HG03342 (cell line): ENCODE data around the gene NHSL1.

ENCODE experiments used
- ATAC-seq: cut with Tn5 transposase; IDR thresholded peaks from one replicate; pipeline ENCODE4 v1.9.1; 2021; ENCODE audit warnings: mild to moderate bottlenecking, moderate library complexity; ENCODE audit not compliant: unreplicated experiment

NHSL1 gene

DNA sequence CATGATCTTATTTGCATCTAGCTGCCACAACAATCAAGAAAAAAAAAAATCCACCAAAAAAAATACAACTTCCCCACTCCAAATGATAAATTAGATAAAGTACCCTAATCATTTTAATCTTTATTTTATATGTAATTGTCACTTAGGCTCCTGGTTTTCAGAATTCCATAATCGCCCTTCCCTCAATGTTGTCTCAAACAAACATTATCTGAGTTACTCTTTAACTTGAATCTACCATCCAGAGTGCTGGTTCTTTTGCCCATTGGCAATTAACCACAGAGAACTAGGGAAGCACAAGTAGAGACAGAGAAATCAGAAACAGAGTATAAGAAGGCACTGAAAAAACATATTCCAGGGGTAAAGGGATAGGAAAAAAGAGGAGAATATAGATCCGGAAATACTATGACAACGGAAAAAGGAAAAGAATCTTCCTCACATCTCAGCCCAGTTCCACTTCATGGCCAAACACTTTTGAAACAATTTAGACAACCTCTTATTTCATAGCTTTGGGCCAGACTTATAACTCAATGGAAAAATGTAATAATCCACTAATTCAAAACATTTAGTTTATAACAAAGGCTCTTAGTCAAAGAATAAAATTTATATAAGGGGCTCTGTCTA, 861 bp upstream of the NHSL1 start:
- ATAC-seq: no peak

DNA sequence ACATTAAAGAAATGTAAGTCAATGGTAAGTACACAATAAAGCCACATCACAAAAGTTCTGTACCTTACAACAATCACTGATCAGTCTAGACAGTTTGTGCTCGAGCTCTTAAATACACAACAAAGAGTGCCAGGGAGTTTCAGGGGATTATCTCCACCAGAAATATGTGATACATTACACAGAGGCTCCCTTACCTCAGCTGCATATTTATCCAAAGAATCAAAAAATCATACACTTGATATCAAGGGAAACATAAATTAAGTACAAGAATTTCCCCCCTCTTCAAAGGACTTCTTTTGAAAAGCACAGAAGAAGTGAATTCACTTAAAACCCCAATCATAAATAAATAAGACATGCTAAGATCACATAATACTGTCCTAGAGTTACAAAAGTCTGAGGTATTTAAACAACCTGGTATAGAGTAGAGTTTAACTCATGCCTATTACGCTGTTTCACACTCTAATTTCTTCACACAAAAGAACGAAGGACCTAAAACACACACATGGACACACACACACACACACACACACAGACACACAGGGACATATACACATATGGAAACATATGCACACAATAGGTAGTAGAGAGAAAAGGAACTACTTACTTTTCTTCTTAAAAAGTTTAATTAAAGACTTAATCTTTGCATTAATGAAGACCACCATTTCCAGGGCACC, 528 bp downstream of the NHSL1 start:
- no peak for ATAC-seq

GRCh38 chr6:138497286-138497685, 2.0 kb downstream of the NHSL1 start:
- no peak for ATAC-seq

DNA sequence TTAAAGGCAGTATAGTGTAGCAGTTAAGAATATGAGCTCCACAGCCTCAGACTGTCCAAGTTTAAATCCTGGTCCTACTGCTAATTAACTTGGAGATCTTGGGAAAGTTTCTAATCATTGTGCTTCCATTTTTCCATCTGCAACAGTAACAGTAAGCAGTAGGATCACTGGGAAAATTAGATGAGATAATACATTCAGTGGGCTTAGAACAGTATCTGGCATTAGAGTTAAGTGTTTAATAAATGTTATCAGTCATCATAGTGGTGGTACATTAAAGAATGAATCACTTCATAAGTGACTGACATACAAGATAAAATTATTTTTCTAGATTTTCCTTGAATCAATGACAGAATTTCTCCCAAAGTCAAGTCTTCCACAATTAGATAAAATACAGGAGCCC, 5.0 kb downstream of the NHSL1 start:
- ATAC-seq: no peak

- no peak for ATAC-seq
Observed at GRCh38 chr6:138493413-138493812, 5.9 kb downstream of the NHSL1 start.

GRCh38 chr6:138492871-138493270, 6.4 kb downstream of the NHSL1 start:
- no peak for ATAC-seq

GRCh38 chr6:138492113-138492512, 7.2 kb downstream of the NHSL1 start:
- ATAC-seq: no peak

DNA sequence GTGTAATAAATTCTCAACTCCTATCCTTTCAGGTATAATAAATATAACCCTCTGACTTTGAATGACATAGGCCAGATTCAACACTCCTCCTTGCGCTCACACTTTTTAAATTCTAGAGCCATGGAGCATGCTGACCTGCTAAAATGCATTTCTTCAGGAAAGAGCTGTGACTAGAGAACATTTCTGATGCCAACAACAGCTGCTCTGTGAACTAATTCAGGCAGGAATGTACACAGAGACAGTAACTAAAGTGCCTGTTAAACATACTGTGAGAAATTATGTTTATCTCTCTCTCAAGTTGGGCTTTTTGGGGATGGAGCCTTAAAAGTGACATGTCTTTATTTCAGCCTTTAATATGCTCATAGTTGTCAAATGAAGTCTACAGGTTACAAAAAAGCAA, 8.3 kb downstream of the NHSL1 start:
- ATAC-seq: no peak

DNA sequence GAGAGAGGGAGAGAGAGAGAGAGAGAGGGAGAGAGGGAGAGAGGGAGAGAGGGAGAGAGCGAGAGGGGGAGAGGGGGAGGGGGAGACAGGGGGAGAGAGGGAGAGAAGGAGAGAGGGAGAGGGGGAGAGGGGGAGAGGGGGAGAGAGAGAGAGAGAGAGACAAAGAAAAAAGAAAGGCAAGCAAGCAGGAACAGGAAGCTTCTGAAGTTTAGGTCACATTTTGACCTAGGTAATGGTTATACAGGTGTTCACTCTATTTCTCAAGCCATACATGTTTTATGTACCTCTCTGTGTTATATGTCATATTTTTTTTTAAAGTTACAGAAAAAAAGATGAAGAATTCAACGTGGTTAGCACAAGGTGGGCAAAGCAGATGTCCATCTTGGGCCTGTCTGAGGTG, 9.4 kb downstream of the NHSL1 start:
- no peak for ATAC-seq

DNA sequence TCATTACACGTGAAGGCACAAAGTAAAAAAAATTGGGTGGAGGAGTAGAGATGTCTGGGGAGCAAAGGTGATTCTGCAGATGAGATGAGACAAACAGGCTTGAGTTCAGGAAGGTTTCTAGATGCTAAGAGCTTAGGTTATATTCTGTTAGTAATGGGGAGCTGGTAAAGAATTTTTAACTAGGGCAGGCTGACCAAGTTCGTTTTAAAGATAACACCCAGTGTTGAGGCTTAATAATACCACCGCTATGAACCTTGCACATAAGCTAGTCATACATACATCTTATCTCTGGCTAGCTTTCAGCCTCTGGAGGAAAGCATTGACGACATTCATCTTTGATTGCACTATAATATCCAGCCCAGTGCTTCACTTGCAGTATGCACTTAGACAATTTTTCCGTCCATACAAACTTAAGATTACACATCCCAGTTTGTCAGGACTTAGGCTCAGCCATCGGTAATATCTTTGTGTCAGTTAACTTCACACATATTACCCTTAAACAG, 12.1 kb downstream of the NHSL1 start:
- no peak for ATAC-seq

GRCh38 chr6:138486249-138487101, 12.8 kb downstream of the NHSL1 start:
- no peak for ATAC-seq

- ATAC-seq: no peak
Observed at GRCh38 chr6:138485586-138486248, 13.6 kb downstream of the NHSL1 start.

GRCh38 chr6:138485005-138485545, 14.2 kb downstream of the NHSL1 start:
- ATAC-seq: no peak

DNA sequence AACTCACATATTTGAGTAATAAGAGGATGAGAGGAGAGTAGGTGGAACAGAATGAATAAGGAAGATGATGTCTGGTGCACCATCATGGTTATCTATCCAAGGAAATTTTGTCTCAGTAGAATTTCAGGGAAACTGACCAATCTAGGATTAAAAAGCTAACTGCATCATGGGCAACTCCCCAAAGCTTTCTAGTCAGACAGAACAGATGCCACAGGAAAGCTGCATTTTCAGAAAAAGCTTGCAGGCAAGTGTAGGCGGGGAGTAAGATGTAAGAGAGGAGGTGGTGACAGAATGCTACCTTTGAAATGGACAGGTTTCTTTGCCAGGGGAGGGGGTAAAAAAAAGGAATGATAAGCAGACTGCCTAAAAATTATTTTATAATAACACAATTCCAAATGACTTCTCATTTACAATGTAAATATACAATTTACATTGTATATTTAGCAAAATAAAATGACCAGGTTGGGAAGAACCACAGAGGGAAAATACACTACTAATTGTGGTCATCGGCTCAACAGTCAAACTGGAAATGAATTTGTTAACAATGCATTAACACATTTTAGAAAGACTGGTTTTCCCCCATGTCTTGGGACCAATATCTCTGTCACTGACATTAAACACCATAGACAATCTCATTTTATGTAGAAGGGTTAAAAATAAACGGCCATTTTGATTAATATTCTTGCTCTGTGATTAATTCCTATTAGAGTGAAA, 15.1 kb downstream of the NHSL1 start:
- ATAC-seq: no peak

DNA sequence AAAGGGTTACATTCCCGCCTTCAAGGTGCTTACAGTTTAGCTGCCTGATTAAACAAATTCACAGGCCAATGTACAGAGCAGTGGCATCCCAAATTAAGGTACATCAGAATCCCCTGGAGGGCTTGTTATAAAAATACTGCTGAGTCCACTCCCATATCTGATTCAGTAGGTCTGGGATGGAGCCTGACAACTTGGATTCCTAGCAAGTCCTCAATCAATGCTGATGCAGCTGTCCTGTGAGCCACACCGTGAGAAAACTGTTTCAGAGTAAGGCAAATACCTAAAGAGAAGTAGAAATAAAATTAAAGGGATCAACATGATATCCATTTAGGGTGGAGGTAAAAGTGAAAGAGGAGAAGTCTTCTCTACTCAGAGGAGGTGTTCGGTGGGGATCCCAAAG, 16.5 kb downstream of the NHSL1 start:
- ATAC-seq: no peak

GRCh38 chr6:138480279-138480949, 18.9 kb downstream of the NHSL1 start:
- ATAC-seq: no peak

DNA sequence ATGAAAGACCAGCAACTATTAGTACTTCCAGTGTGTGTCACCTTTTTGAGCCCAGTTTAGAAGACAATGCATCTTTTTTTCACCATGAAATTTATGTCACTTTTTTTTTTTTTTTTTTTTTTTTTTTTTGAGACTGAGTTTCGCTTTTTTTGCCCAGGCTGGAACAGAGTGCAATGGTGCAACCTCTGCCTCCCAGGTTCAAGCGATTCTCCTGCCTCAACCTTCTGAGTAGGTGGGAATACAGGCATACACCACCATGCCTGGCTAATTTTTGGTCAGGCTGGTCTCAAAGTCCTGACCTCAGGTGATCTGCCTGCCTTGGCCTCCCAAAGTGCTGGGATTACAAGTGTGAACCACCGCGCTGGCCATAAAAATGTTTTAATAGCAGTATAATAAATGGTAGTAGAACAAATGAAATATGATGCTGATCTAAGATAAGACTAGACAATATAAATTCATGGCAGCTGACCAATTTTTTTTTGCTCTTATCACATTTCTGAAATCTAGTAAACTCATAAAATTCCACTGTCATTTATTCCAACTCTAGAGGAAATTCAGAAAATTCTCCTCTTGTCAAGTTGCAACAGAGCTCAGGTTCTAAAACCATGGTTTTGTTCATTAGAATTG, 21.3 kb downstream of the NHSL1 start:
- ATAC-seq: no peak

DNA sequence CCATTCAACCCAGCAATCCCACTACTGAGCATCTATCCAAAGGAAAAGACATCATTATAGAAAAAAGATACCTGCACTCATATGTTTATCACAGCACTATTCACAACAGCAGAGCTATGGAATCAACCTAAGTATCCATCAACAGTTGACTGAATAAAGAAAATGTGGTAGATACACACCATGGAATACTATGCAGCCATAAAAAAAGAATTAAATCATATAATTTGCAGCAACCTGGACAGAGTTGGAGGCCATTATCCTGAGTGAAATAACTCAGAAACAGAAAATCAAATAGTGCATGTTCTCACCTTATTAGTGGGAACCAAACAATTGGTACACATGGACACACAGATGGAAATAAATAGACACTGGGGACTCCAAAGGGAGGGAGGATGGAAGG, 23.2 kb downstream of the NHSL1 start:
- ATAC-seq: no peak

DNA sequence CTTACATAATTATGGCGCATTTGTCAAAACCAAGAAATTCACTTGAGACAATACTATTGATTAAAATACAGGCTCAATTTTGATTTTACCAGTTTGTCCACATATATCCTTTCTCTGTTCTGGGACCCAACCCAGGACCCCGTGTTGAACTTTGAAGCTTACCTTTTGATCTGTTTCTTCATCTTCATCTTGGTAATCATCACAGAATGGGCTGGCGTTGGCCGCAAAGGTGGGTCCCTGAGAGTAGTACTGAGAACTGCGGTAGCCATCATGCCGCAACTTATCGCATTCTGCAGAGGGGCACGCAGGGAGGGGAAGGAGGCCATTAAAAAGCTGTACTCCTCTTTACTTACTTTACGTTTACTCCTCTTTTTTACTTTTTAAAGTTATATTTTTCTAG, 26.1 kb downstream of the NHSL1 start:
- no peak for ATAC-seq
